Measurements from ENCODE around the gene PELI1.

PELI1 gene, protein sequence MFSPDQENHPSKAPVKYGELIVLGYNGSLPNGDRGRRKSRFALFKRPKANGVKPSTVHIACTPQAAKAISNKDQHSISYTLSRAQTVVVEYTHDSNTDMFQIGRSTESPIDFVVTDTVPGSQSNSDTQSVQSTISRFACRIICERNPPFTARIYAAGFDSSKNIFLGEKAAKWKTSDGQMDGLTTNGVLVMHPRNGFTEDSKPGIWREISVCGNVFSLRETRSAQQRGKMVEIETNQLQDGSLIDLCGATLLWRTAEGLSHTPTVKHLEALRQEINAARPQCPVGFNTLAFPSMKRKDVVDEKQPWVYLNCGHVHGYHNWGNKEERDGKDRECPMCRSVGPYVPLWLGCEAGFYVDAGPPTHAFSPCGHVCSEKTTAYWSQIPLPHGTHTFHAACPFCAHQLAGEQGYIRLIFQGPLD

DNA sequence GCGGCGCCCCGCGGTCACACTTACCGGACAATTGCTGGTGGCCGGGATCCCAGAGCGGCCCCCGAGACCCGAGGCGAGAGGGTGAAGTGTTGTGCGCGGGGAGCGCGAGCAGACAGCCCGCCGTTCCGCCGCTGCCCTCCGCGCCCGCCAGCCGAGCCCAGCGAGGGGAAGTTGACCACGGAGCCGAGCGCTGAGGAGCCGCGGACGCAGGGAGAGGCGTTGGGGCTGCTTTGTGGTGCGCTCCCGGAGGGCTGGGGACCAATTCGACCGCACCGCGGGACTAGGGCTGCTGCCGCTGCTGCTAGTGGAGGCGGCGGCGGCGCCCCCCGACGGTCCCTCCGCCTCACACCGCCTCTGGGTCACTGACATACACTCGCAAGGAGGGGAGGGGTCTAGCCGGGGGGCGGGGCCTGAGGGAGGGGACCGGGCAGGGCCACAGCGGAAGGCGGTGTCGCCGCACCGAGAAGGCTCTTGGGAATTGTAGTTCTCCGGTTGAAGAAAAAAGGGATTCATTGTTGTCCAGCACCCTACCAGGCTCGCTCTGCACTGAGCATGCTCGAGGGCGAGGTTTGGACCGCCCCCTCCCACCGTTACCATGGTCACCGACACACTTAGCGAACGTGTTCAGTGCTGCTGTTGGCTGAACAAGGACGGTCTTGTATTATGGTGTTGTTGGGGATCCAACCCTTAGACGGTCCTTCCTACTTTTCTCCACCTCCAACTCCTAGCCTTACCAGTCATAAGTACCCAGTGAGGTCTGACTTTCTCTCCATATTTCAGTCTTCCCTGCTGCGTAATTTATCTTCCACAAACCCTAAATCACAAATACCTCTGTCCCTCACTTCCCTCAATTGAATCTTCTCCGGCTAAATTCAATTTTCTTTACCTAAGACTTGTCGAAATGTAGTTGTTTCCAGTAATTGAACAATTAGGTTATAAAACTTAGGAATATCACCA lies at the start of gene PELI1:
PELI1 (minus strand) TSS at position 364 of the 957 bp plus-strand sequence. CDS start 36,110 bp downstream, outside the sequence.
- TF ChIP-seq POLR2A (IDR thresholded peaks at IDR 0.05; ENCODE audit: extremely low read depth, insufficient read length) (peak; percentile 84), MYC (IDR thresholded peaks at IDR 0.05; ENCODE audit: low read depth, low read length) (0 out of 2 replicates have a peak, but pooled peaks have one; percentile 49), MAX (IDR thresholded peaks at IDR 0.05; ENCODE audit: low read depth, low read length) (peak; percentile 25; the same call in 1 of the 2 replicates), CTCF (IDR thresholded peaks at IDR 0.05; ENCODE audit: low read depth, low read length) (no peak)
- peak; percentile 98 for DNase-seq (ENCODE audit: low read depth)
- H3K4me3 ChIP-seq (ENCODE audit: low read depth, low read length), result peak within 1 kb of the TSS; percentile 83

- H3K4me3 ChIP-seq (ENCODE audit: low read depth, low read length), result no peak overlapping the region
- DNase-seq (ENCODE audit: low read depth), result no peak
- no peak for TF ChIP-seq MAX (IDR thresholded peaks at IDR 0.05; ENCODE audit: low read depth, low read length)
- no peak for TF ChIP-seq MYC (IDR thresholded peaks at IDR 0.05; ENCODE audit: low read depth, low read length)
- TF ChIP-seq POLR2A (IDR thresholded peaks at IDR 0.05; ENCODE audit: extremely low read depth, insufficient read length), result no peak
- TF ChIP-seq CTCF (IDR thresholded peaks at IDR 0.05; ENCODE audit: low read depth, low read length), result no peak
Measured at GRCh38 chr2:64193491-64193890, 49.3 kb upstream of the PELI1 start.

- 0 out of 2 replicates have a peak, but pooled peaks have one; percentile 17 for TF ChIP-seq MAX (IDR thresholded peaks at IDR 0.05; ENCODE audit: low read depth, low read length)
- peak; percentile 47; the same call in 1 of the 2 replicates for TF ChIP-seq MYC (IDR thresholded peaks at IDR 0.05; ENCODE audit: low read depth, low read length)
- TF ChIP-seq CTCF (IDR thresholded peaks at IDR 0.05; ENCODE audit: low read depth, low read length), result no peak
- no peak for TF ChIP-seq POLR2A (IDR thresholded peaks at IDR 0.05; ENCODE audit: extremely low read depth, insufficient read length)
Measured at GRCh38 chr2:64192664-64193105, 48.5 kb upstream of the PELI1 start.

DNA sequence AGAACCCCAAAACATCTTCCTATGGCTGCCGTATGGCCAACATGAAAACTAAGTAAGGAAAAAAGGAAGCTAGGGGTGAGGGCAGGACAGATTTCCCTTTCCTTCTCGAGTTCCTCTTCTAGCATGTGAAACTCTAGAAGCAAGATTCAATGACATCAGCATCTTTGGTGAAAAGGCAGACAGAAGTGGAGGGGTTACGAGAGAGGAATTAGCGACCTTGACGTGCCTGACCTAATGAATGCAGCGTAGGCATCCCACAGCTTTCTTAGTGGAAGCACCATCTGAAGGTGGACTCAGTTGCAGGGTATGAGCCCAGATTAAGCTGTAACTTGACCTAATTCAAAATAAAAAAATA lies 47.9 kb upstream of the PELI1 start:
- no peak overlapping the region for H3K4me3 ChIP-seq (ENCODE audit: low read depth, low read length)
- DNase-seq (ENCODE audit: low read depth), result peak; percentile 71
- TF ChIP-seq CTCF (IDR thresholded peaks at IDR 0.05; ENCODE audit: low read depth, low read length) (no peak), MAX (IDR thresholded peaks at IDR 0.05; ENCODE audit: low read depth, low read length) (no peak), MYC (IDR thresholded peaks at IDR 0.05; ENCODE audit: low read depth, low read length) (no peak), POLR2A (IDR thresholded peaks at IDR 0.05; ENCODE audit: extremely low read depth, insufficient read length) (no peak)

More at GRCh38 chr2:64192664-64193105, 48.5 kb upstream of the PELI1 start:
- H3K4me3 ChIP-seq (ENCODE audit: low read depth, low read length), result no peak overlapping the region
- peak; percentile 80 for DNase-seq (ENCODE audit: low read depth)

- DNase-seq (ENCODE audit: low read depth), result no peak
- no peak overlapping the region for H3K4me3 ChIP-seq (ENCODE audit: low read depth, low read length)
- TF ChIP-seq MYC (IDR thresholded peaks at IDR 0.05; ENCODE audit: low read depth, low read length), result no peak
- no peak for TF ChIP-seq MAX (IDR thresholded peaks at IDR 0.05; ENCODE audit: low read depth, low read length)
- TF ChIP-seq CTCF (IDR thresholded peaks at IDR 0.05; ENCODE audit: low read depth, low read length), result no peak
- no peak for TF ChIP-seq POLR2A (IDR thresholded peaks at IDR 0.05; ENCODE audit: extremely low read depth, insufficient read length)
Measured at GRCh38 chr2:64189586-64189985, 45.4 kb upstream of the PELI1 start.

Measured in NB4 (cell line).